KMS-11 (cell line): ENCODE measurements around the gene STX16.
"Not testable (repeated sequence)": the region's sequence is repeated elsewhere in the genome, so short reads cannot be mapped to it uniquely, and the experiment has no call there.

Source experiments
- H2AFZ ChIP-seq: fragments of 200-600 bp; sonication (generic); 2 replicates; pipeline ENCODE4 v1.6.1; 2016; ENCODE audit warnings: antibody characterized with exemption, mixed run types, low read depth
- H3K27ac ChIP-seq: fragments of 200-600 bp; sonication (generic); 2 replicates; pipeline ENCODE4 v1.6.1; 2016; ENCODE audit warnings: mild to moderate bottlenecking, mixed run types
- H3K27me3 ChIP-seq: fragments of 200-600 bp; sonication (generic); 2 replicates; pipeline ENCODE4 v1.6.1; 2017; ENCODE audit warnings: mild to moderate bottlenecking, low read depth, mixed run types, moderate library complexity; ENCODE audit not compliant: insufficient read depth
- H3K36me3 ChIP-seq: fragments of 200-600 bp; sonication (generic); 2 replicates; pipeline ENCODE4 v1.6.1; 2017; ENCODE audit warnings: mild to moderate bottlenecking, mixed run types; ENCODE audit not compliant: insufficient read depth
- H3K4me1 ChIP-seq: fragments of 200-600 bp; sonication (generic); 2 replicates; pipeline ENCODE4 v1.6.1; 2016; ENCODE audit warnings: mild to moderate bottlenecking, low read depth, mixed run types; ENCODE audit not compliant: poor library complexity, severe bottlenecking
- H3K4me2 ChIP-seq: fragments of 200-600 bp; sonication (generic); 2 replicates; pipeline ENCODE4 v1.7.0; 2016; ENCODE audit warnings: mild to moderate bottlenecking, mixed run types
- H3K4me3 ChIP-seq: fragments of 200-600 bp; sonication (generic); IDR thresholded peaks from 2 replicates; pipeline ENCODE4 v1.6.1; 2017; ENCODE audit warnings: low read depth, low read length, mixed read lengths; ENCODE audit not compliant: insufficient read depth
- H3K79me2 ChIP-seq: fragments of 200-600 bp; sonication (generic); 2 replicates; pipeline ENCODE4 v1.6.1; 2016; ENCODE audit warnings: low read depth, mixed run types; ENCODE audit not compliant: insufficient read depth
- H3K9ac ChIP-seq: fragments of 200-600 bp; sonication (generic); 2 replicates; pipeline ENCODE4 v1.6.1; 2016; ENCODE audit warnings: mild to moderate bottlenecking, mixed run types
- H4K20me1 ChIP-seq: fragments of 200-600 bp; sonication (generic); 2 replicates; pipeline ENCODE4 v1.6.1; 2016; ENCODE audit warnings: mild to moderate bottlenecking, mixed run types; ENCODE audit not compliant: insufficient read depth
- CTCF ChIP-seq: fragments of 200-600 bp; sonication (generic); conservative IDR thresholded peaks from 2 replicates; pipeline ENCODE4 v1.6.1; 2017; ENCODE audit warnings: low read depth, mild to moderate bottlenecking, antibody characterized with exemption, low read length, moderate library complexity, mixed read lengths

Gene STX16

DNA sequence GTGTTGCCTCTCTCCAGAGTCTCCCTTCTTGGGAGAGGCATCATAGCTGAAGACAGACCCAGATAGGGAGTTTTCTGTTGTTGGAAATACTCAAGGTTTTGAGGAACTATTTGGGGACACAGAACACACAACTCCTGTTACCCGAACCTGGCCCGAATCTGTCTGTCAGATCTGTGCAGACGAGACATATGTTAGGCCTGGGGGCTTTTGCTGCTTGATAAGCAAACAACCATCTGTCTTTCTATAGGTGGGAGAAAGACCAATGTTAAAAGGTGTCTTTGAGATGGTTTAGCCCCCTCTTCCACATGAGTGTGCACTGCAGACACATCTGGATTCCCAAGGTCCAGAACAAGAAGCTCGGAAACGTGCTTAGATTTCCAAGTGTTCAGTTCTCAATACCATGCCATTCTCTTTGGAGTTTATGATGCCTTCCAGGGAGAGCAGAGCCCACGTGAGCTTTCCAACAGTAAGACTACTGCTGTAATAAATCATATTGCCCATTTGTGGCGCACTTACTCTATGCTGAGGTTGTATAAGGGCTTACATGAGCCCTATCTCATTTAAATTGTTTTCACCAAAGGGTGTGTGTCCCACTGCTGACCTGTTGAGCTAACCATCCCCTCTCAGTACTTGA is 3.8 kb upstream of the STX16 start:
- Histone ChIP-seq H3K27ac (no peak overlapping the region), H3K27me3 (no peaks in the 10 kb centered on the region), H2AFZ (no peak overlapping the region), H3K4me1 (no peaks in the 10 kb centered on the region), H3K4me2 (no peak overlapping the region), H3K79me2 (peaks cover 14% of the 10 kb centered on the region), H3K9ac (no peak overlapping the region), H4K20me1 (no peaks in the 10 kb centered on the region), H3K36me3 (no peaks in the 10 kb centered on the region), H3K4me3 (no peak overlapping the region)
- no peak for TF ChIP-seq CTCF

- H3K4me2 ChIP-seq: no peak overlapping the region
- no peaks in the 10 kb centered on the region for H4K20me1 ChIP-seq
- H3K36me3 ChIP-seq: no peaks in the 10 kb centered on the region
- H2AFZ ChIP-seq: no peak overlapping the region
- H3K27ac ChIP-seq: no peak overlapping the region
- H3K4me3 ChIP-seq: no peak overlapping the region
- H3K9ac ChIP-seq: no peak overlapping the region
- H3K27me3 ChIP-seq: no peaks in the 10 kb centered on the region
- no peak for TF ChIP-seq CTCF
- H3K79me2 ChIP-seq: peaks cover 20% of the 10 kb centered on the region
- H3K4me1 ChIP-seq: peaks cover 3% of the 10 kb centered on the region
Measured at GRCh38 chr20:58647796-58648501, 3.1 kb upstream of the STX16 start.

DNA sequence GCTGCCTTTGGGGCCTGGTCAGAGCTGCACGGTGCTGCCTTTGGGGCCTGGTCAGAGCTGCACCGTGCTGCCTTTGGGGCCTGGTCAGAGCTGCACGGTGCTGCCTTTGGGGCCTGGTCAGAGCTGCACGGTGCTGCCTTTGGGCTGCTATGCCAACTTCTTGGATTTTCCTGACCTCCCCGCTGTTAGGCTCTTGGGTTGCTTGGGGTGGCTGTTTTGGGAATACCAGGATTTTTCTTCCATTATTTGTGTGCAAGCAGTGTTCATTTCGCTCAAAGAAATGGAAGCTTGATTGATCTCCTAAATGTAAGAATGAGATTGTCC is 2.6 kb upstream of the STX16 start:
- H3K4me2 ChIP-seq, H3K9ac ChIP-seq, H3K36me3 ChIP-seq, H3K27me3 ChIP-seq, H4K20me1 ChIP-seq, H3K27ac ChIP-seq, H3K4me1 ChIP-seq, H3K4me3 ChIP-seq, H2AFZ ChIP-seq: not testable (repeated sequence)
- H3K79me2 ChIP-seq: peaks cover 25% of the 10 kb centered on the region

GRCh38 chr20:58649288-58650180 is 1.5 kb upstream of the STX16 start:
- no peak overlapping the region; the same call in 1 of the 2 replicates for H3K9ac ChIP-seq
- peak overlapping the region; percentile 81 for H3K4me2 ChIP-seq
- H3K36me3 ChIP-seq: no peaks in the 10 kb centered on the region
- peaks cover 36% of the 10 kb centered on the region for H3K79me2 ChIP-seq
- TF ChIP-seq CTCF: no peak
- H3K27me3 ChIP-seq: no peaks in the 10 kb centered on the region
- peak overlapping the region; percentile 89 for H2AFZ ChIP-seq
- H3K4me3 ChIP-seq: no peak overlapping the region
- peaks cover 19% of the 10 kb centered on the region for H3K4me1 ChIP-seq
- H3K27ac ChIP-seq: no peak overlapping the region
- H4K20me1 ChIP-seq: no peaks in the 10 kb centered on the region; the same call in 1 of the 2 replicates
